ENCODE results near the gene MED26.

The MED26 gene

GRCh38 chr19:16599655-16600346 is 28.2 kb downstream of the MED26 start:
- DNase-seq (ENCODE audit: extremely low read depth, low read depth): no peak
- TF ChIP-seq CTCF (IDR thresholded peaks at IDR 0.05; ENCODE audit: low read depth, low read length, missing control alignments): no peak
- no peak overlapping the region for H3K4me3 ChIP-seq (replicated peaks; ENCODE audit: low read depth, low read length)

GRCh38 chr19:16598848-16599247 is 29.2 kb downstream of the MED26 start:
- no peak for TF ChIP-seq CTCF (IDR thresholded peaks at IDR 0.05; ENCODE audit: low read depth, low read length, missing control alignments)
- DNase-seq (ENCODE audit: extremely low read depth, low read depth): no peak
- H3K4me3 ChIP-seq (replicated peaks; ENCODE audit: low read depth, low read length): no peak overlapping the region

GRCh38 chr19:16596399-16596798 is 31.6 kb downstream of the MED26 start:
- no peak overlapping the region for H3K4me3 ChIP-seq (replicated peaks; ENCODE audit: low read depth, low read length)
- no peak for TF ChIP-seq CTCF (IDR thresholded peaks at IDR 0.05; ENCODE audit: low read depth, low read length, missing control alignments)

GRCh38 chr19:16595097-16595496 is 32.9 kb downstream of the MED26 start:
- H3K4me3 ChIP-seq (replicated peaks; ENCODE audit: low read depth, low read length): no peak overlapping the region
- no peak for TF ChIP-seq CTCF (IDR thresholded peaks at IDR 0.05; ENCODE audit: low read depth, low read length, missing control alignments)
- DNase-seq (ENCODE audit: extremely low read depth, low read depth): no peak

More at GRCh38 chr19:16596399-16596798, 31.6 kb downstream of the MED26 start:
- DNase-seq (ENCODE audit: extremely low read depth, low read depth): no peak

- DNase-seq (ENCODE audit: extremely low read depth, low read depth): no peak
- no peak for TF ChIP-seq CTCF (IDR thresholded peaks at IDR 0.05; ENCODE audit: low read depth, low read length, missing control alignments)
Measured at GRCh38 chr19:16594681-16595091, 33.3 kb downstream of the MED26 start.

GRCh38 chr19:16594131-16594586 is 33.8 kb downstream of the MED26 start:
- H3K4me3 ChIP-seq (replicated peaks; ENCODE audit: low read depth, low read length): no peak overlapping the region
- TF ChIP-seq CTCF (IDR thresholded peaks at IDR 0.05; ENCODE audit: low read depth, low read length, missing control alignments): no peak
- DNase-seq (ENCODE audit: extremely low read depth, low read depth): no peak

More at GRCh38 chr19:16594681-16595091, 33.3 kb downstream of the MED26 start:
- no peak overlapping the region for H3K4me3 ChIP-seq (replicated peaks; ENCODE audit: low read depth, low read length)

Measured in HFF-Myc (cell line).